AG09309 (cell line): ENCODE measurements around the gene NACAD.

ENCODE experiments used
- DNase-seq: peaks from one replicate; pipeline ENCODE4 v3.0.0-alpha.2; 2010; ENCODE audit warnings: low read depth
- H3K4me3 ChIP-seq: 2 replicates; pipeline ENCODE4 v1.5.1; 2011; ENCODE audit warnings: mild to moderate bottlenecking, low read depth, low read length, moderate library complexity; ENCODE audit not compliant: control insufficient read depth
- CTCF ChIP-seq: IDR thresholded peaks from 2 replicates; pipeline ENCODE4 v1.5.1; 2011; ENCODE audit warnings: mild to moderate bottlenecking, low read depth, low read length, inconsistent platforms; ENCODE audit not compliant: insufficient read depth, control insufficient read depth; ENCODE audit errors: missing control alignments

NACAD gene

GRCh38 chr7:45033931-45034290 is 54.9 kb downstream of the NACAD start:
- no peak for DNase-seq
- no peak for TF ChIP-seq CTCF
- no peak overlapping the region for H3K4me3 ChIP-seq

GRCh38 chr7:45033261-45033930 is 55.4 kb downstream of the NACAD start:
- no peak for DNase-seq
- TF ChIP-seq CTCF = no peak
- H3K4me3 ChIP-seq = no peak overlapping the region

GRCh38 chr7:45032421-45032820 is 56.3 kb downstream of the NACAD start:
- H3K4me3 ChIP-seq = no peak overlapping the region
- no peak for TF ChIP-seq CTCF
- DNase-seq = no peak

- TF ChIP-seq CTCF = no peak
- no peak overlapping the region for H3K4me3 ChIP-seq
- DNase-seq = no peak
Measured at GRCh38 chr7:45031829-45032228, 56.9 kb downstream of the NACAD start.
